ENCODE results near the gene PPARA. TPM values are rescaled to one million over a fixed set of nuclear protein-coding genes. Genes with fewer than 3 reads are reported as not detected.

The PPARA gene
- total RNA-seq, 4 donors from 2014 or later, result 18.9 to 43.5 (median 27.2) TPM

DNA sequence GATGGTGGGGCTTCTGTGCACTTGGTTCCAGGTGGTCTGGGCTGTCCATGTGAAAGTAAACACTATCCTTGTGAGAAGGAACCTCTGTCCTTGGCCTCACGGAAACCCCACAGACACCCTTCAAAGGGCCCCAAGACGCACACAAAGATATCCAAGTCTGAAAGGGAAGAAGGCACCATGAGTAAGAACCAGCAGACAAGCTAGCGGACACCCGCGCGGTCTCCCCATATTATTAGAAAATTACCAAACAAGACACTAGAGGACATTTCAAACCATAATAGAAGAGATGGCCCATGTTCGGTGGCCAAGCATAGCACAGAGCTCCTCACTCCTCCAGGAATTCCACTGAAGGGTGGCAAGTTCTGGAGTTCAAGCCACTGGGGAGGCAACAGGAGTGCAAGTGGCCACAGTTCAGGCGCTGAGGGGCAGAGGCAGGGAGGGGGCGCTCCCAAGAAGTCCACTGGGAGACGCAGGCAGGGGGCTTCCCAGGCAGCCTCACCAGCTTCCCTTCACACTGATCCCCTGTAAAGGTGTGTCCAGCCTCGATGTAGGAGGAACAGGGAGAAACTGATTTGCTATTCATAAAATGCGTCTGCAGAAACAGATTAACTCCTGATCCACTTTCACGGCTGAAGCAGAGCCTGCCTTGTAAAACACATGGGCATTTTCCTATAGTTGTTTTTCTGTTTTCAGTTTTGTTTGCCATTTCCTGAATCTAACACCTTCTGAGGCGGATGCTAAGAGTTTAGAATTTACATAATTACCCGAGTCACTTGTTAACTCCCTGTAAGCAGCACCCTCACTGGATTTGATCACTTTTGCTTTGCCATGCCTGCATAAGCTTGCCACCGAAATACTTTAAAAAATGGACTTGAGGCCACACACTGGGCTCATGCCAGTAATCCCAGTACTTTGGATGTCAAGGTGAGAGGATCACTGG is 9.1 kb upstream of the PPARA start:
- Histone ChIP-seq H3K27ac (no peak overlapping the region), H3K9me3 (no peaks in the 10 kb centered on the region), H3K36me3 (no peaks in the 10 kb centered on the region), H3K4me3 (no peak overlapping the region), H3K27me3 (no peaks in the 10 kb centered on the region), H3K4me1 (peaks cover 0 to 18% (median 8%) of the 10 kb centered on the region in 4 donors)
- 84 to 88% methylated on average over 16 of the region's 16 CpGs for WGBS, 2 donors
- no peak for TF ChIP-seq POLR2A (IDR thresholded peaks at IDR 0.05)
- no peak for TF ChIP-seq EP300 (IDR thresholded peaks at IDR 0.05)
- TF ChIP-seq, protein P1, sequence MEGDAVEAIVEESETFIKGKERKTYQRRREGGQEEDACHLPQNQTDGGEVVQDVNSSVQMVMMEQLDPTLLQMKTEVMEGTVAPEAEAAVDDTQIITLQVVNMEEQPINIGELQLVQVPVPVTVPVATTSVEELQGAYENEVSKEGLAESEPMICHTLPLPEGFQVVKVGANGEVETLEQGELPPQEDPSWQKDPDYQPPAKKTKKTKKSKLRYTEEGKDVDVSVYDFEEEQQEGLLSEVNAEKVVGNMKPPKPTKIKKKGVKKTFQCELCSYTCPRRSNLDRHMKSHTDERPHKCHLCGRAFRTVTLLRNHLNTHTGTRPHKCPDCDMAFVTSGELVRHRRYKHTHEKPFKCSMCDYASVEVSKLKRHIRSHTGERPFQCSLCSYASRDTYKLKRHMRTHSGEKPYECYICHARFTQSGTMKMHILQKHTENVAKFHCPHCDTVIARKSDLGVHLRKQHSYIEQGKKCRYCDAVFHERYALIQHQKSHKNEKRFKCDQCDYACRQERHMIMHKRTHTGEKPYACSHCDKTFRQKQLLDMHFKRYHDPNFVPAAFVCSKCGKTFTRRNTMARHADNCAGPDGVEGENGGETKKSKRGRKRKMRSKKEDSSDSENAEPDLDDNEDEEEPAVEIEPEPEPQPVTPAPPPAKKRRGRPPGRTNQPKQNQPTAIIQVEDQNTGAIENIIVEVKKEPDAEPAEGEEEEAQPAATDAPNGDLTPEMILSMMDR (IDR thresholded peaks at IDR 0.05), result no peak
- no peak for DNase-seq (ENCODE audit: low spot score in 2 of 2)

- 84 to 86% methylated on average over 14 of the region's 14 CpGs for WGBS, 2 donors
- H3K4me3 ChIP-seq, result no peak overlapping the region
- peaks cover 0 to 23% (median 10%) of the 10 kb centered on the region in 4 donors for H3K4me1 ChIP-seq
- no peaks in the 10 kb centered on the region for H3K9me3 ChIP-seq
- H3K27me3 ChIP-seq, result no peaks in the 10 kb centered on the region
- H3K36me3 ChIP-seq, result no peaks in the 10 kb centered on the region
- no peak overlapping the region for H3K27ac ChIP-seq
- DNase-seq (ENCODE audit: low spot score in 2 of 2), result no peak
- TF ChIP-seq EP300 (IDR thresholded peaks at IDR 0.05) (no peak), POLR2A (IDR thresholded peaks at IDR 0.05) (no peak)
- TF ChIP-seq, protein P1 (IDR thresholded peaks at IDR 0.05), result no peak
These were observed 7.5 kb upstream of the PPARA start for GRCh38 chr22:46142548-46143490.

- DNase-seq (ENCODE audit: low spot score in 2 of 2), result no peak
- TF ChIP-seq POLR2A (IDR thresholded peaks at IDR 0.05), result no peak
- TF ChIP-seq, protein P1 (IDR thresholded peaks at IDR 0.05), result no peak
- TF ChIP-seq EP300 (IDR thresholded peaks at IDR 0.05), result no peak
- WGBS, 2 donors, result 83 to 91% methylated on average over 8 of the region's 8 CpGs
These were observed 6.7 kb upstream of the PPARA start for GRCh38 chr22:46143491-46144147.

DNA sequence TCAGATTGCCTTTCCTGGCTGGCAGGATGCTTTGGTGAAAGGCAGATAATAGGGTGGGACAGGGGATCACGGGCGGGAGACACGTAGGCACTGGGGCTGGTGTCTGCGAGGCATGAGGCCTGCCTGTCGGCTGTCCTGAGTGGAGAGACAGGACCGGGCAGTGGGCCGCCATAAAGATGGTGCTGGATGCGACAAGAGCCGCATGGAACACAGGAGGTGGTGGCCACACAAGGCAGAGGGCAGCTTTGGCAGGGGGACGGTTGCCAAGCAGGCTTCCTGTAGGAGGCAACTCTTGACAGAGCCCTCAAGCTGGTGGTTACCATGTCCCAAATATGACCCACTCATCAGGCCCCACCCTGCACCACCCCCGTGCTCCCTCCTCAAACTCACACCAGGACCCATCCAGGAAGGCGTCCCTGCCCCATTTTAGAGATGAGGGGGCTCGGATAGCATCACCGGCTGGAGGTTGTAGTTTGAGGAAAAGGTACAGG is 4.9 kb upstream of the PPARA start:
- TF ChIP-seq, protein P1 (IDR thresholded peaks at IDR 0.05), result no peak
- Histone ChIP-seq H3K27me3 (no peaks in the 10 kb centered on the region), H3K4me1 (peaks cover 0 to 26% (median 15%) of the 10 kb centered on the region in 4 donors), H3K4me3 (no peak overlapping the region), H3K9me3 (no peaks in the 10 kb centered on the region), H3K36me3 (no peaks in the 10 kb centered on the region), H3K27ac (no peak overlapping the region)
- no peak for DNase-seq (ENCODE audit: low spot score in 2 of 2)
- 84 to 88% methylated on average over 12 to 14 of the region's 14 CpGs for WGBS, 2 donors

More at GRCh38 chr22:46143491-46144147, 6.7 kb upstream of the PPARA start:
- Histone ChIP-seq H3K4me1 (peaks cover 0 to 31% (median 16%) of the 10 kb centered on the region in 4 donors), H3K9me3 (no peaks in the 10 kb centered on the region), H3K4me3 (no peak overlapping the region), H3K27ac (no peak overlapping the region), H3K27me3 (no peaks in the 10 kb centered on the region), H3K36me3 (no peaks in the 10 kb centered on the region)
